Calu3 (cell line): ENCODE results near the gene PLCG2. TPM values are rescaled to one million over a fixed set of nuclear protein-coding genes. Genes with fewer than 3 reads are reported as not detected.

Source experiments
- BruUV-seq: library from RNA; stranded (reverse); fragments of 400-500 nt; replicated peaks from 2 replicates; lab custom pipeline; 2021; lab: Mats Ljungman, UMichigan
- CTCF ChIA-PET: fragments of 300-600 bp; sonication (Branson Sonifier 250); formaldehyde crosslinking; loops from one replicate; lab custom pipeline; 2022; ENCODE audit warnings: antibody characterized with exemption; lab: Charles Lee
- DNase-seq: peaks from one replicate; pipeline ENCODE4 v3.0.0; 2022
- H3K27ac Mint-ChIP-seq: one replicate; pipeline ENCODE4 v1.8.0; 2022; ENCODE audit warnings: mixed read lengths; ENCODE audit not compliant: unreplicated experiment
- H3K27me3 Mint-ChIP-seq: one replicate; pipeline ENCODE4 v1.8.0; 2022; ENCODE audit warnings: mixed read lengths; ENCODE audit not compliant: unreplicated experiment
- H3K36me3 Mint-ChIP-seq: one replicate; pipeline ENCODE4 v1.8.0; 2022; ENCODE audit warnings: mild to moderate bottlenecking, moderate library complexity, mixed read lengths; ENCODE audit not compliant: insufficient read depth, unreplicated experiment
- H3K4me1 Mint-ChIP-seq: one replicate; pipeline ENCODE4 v1.8.0; 2022; ENCODE audit warnings: mild to moderate bottlenecking, low read depth, mixed read lengths; ENCODE audit not compliant: unreplicated experiment
- H3K4me3 Mint-ChIP-seq: one replicate; pipeline ENCODE4 v1.8.0; 2022; ENCODE audit warnings: mild to moderate bottlenecking, low read depth, moderate library complexity, mixed read lengths; ENCODE audit not compliant: unreplicated experiment
- H3K9me3 Mint-ChIP-seq: one replicate; pipeline ENCODE4 v1.8.0; 2022; ENCODE audit warnings: low read depth, mixed read lengths; ENCODE audit not compliant: unreplicated experiment
- CTCF ChIP-seq: fragments of 200-600 bp; IDR thresholded peaks from one replicate; pipeline ENCODE4 v1.8.0; 2022; ENCODE audit warnings: antibody characterized with exemption; ENCODE audit not compliant: unreplicated experiment
- intact Hi-C: fragments of 100-400 bp; cut with micrococcal nuclease; formaldehyde crosslinking; loops from one replicate; pipeline ENCODE4 v1.10.0; 2022; ENCODE audit not compliant: unreplicated experiment
- total RNA-seq: library from RNA; stranded (reverse); gene quantifications from 2 replicates; pipeline ENCODE4 v1.2.3, GENCODE V29; 2022

PLCG2 gene
- total RNA-seq, 1 experiment from 2014 or later, result 3.4 TPM

- H3K4me1 Mint-ChIP-seq, result peaks cover 44% of the 10 kb centered on the region
- intact Hi-C loops, result loop anchor here (1.0 to 5.0 kb wide), 4 partner anchors 35 to 107 kb away; no protein-coding TSS in a partner anchor
- no peaks in the 10 kb centered on the region for H3K9me3 Mint-ChIP-seq
- CTCF ChIA-PET, result interaction anchor here (0.6 to 2.0 kb wide), 19 partner anchors 13 to 232 kb away, joined by 3 to 18 read pairs (median 5); partner anchors contain the start of genes HSD17B2, MPHOSPH6 and SDR42E1
- H3K27me3 Mint-ChIP-seq, result no peaks in the 10 kb centered on the region
- BruUV-seq, result no TSS peak
- H3K27ac Mint-ChIP-seq, result peak overlapping the region; percentile 58
- no peak for TF ChIP-seq CTCF
- peak; percentile 58 for DNase-seq
- peak overlapping the region; percentile 1 for H3K4me3 Mint-ChIP-seq
- peaks cover 25% of the 10 kb centered on the region for H3K36me3 Mint-ChIP-seq
These were observed 218.6 kb downstream of the PLCG2 start for GRCh38 chr16:81997738-81998137.

- peaks cover 65% of the 10 kb centered on the region for H3K4me1 Mint-ChIP-seq
- peak overlapping the region; percentile 88 for H3K27ac Mint-ChIP-seq
- TF ChIP-seq CTCF, result no peak
- intact Hi-C loops, result no loop called here
- no peaks in the 10 kb centered on the region for H3K9me3 Mint-ChIP-seq
- no TSS peak for BruUV-seq
- H3K27me3 Mint-ChIP-seq, result no peaks in the 10 kb centered on the region
- H3K4me3 Mint-ChIP-seq, result no peak overlapping the region
- CTCF ChIA-PET, result no interaction called here
- peaks cover 31% of the 10 kb centered on the region for H3K36me3 Mint-ChIP-seq
- no peak for DNase-seq
These were observed 223.7 kb downstream of the PLCG2 start for GRCh38 chr16:82002831-82003230.

- CTCF ChIA-PET, result no interaction called here
- H3K27ac Mint-ChIP-seq, result peak overlapping the region; percentile 88
- peak overlapping the region; percentile 24 for H3K4me3 Mint-ChIP-seq
- peaks cover 66% of the 10 kb centered on the region for H3K4me1 Mint-ChIP-seq
- intact Hi-C loops, result loop anchor here (2.0 kb wide), 1 partner anchor 52 kb away; no protein-coding TSS in a partner anchor
- peaks cover 2% of the 10 kb centered on the region for H3K9me3 Mint-ChIP-seq
- no TSS peak for BruUV-seq
- DNase-seq, result peak; percentile 89
- H3K36me3 Mint-ChIP-seq, result peaks cover 38% of the 10 kb centered on the region
- H3K27me3 Mint-ChIP-seq, result no peaks in the 10 kb centered on the region
- TF ChIP-seq CTCF, result no peak
These were observed 225.5 kb downstream of the PLCG2 start for GRCh38 chr16:82004601-82005000.

GRCh38 chr16:82005027-82005830 is 226.1 kb downstream of the PLCG2 start:
- BruUV-seq, result no TSS peak
- Mint-ChIP-seq H3K27me3 (no peaks in the 10 kb centered on the region), H3K4me3 (peak overlapping the region; percentile 24), H3K36me3 (peaks cover 40% of the 10 kb centered on the region), H3K9me3 (peaks cover 2% of the 10 kb centered on the region), H3K27ac (peak overlapping the region; percentile 88), H3K4me1 (peaks cover 71% of the 10 kb centered on the region)
- no peak for TF ChIP-seq CTCF
- CTCF ChIA-PET, result interaction anchor here (0.6 kb wide), 1 partner anchor 9 kb away, joined by 4 read pairs; no protein-coding TSS in a partner anchor
- peak; percentile 30 for DNase-seq
- intact Hi-C loops, result loop anchor here (2.0 kb wide), 1 partner anchor 52 kb away; no protein-coding TSS in a partner anchor
